Measurements from ENCODE around the gene ENDOU. TPM values are rescaled to one million over a fixed set of nuclear protein-coding genes. Genes with fewer than 3 reads are reported as not detected.

The ENDOU gene, protein sequence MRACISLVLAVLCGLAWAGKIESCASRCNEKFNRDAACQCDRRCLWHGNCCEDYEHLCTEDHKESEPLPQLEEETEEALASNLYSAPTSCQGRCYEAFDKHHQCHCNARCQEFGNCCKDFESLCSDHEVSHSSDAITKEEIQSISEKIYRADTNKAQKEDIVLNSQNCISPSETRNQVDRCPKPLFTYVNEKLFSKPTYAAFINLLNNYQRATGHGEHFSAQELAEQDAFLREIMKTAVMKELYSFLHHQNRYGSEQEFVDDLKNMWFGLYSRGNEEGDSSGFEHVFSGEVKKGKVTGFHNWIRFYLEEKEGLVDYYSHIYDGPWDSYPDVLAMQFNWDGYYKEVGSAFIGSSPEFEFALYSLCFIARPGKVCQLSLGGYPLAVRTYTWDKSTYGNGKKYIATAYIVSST
- 100 to 1,000 TPM; 101 to 139 TPM for polyA plus RNA-seq

DNA sequence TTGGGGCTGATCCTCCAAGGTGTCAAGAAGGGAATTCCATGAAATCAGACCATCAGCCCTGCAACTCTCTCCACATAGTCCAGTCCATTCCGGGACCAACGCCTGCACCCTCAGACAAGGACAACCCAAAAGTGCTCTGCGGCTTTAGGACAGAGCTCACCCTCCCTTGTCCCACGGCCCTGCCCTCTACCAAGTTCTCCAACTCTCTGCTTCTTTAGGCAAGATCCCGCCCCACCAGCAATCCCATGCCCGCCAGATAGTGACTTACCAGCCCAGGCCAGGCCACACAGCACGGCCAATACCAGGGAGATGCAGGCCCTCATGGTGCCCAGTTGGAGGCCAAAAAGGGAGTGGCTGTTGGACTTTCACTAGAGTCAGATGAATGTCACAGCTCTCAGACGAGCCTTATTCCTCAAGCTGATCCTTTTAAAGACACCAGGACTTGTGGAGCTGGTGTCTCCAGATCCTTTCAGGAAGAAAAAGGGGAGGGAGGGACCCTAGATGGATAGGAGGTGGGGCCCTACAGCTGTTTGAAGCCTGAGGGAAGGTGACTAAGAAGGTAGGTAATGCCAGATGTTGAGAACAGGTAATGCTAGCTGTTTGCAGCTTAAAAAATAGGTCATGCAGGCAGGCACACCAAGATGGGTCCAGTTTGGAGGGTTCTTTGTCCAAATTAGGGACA, at the start of gene ENDOU:
Gene ENDOU (minus strand): TSS at position 400 of the 682 bp plus-strand sequence. CDS start 77 bp downstream, at position 323.
- peak within 1 kb of the TSS; percentile 43 to 53 for H3K4me3 ChIP-seq (ENCODE audit: low read depth in 1 of 2, low read length in 2 of 2)
- no peaks in the 10 kb centered on the region for H3K9me3 ChIP-seq (ENCODE audit: control insufficient read depth in 2 of 2, insufficient read depth in 1 of 2, low read depth in 1 of 2, low read length in 1 of 2)
- peaks cover 3 to 17% of the 10 kb centered on the region in 2 donors for H3K4me1 ChIP-seq (ENCODE audit: control insufficient read depth in 2 of 2, insufficient read depth in 2 of 2, low read length in 1 of 2)
- no peaks in the 10 kb centered on the region for H3K36me3 ChIP-seq (ENCODE audit: control insufficient read depth in 2 of 2, insufficient read depth in 2 of 2, low read length in 1 of 2)
- H3K27me3 ChIP-seq (ENCODE audit: control insufficient read depth in 1 of 2, insufficient read depth in 2 of 2, low read length in 2 of 2): no peaks in the 10 kb centered on the region
- H3K27ac ChIP-seq (ENCODE audit: low read depth in 2 of 2, low read length in 1 of 2): peak within 1 kb of the TSS; percentile 73 to 94
- WGBS, 2 donors: 85 to 86% methylated on average over 8 of the region's 8 CpGs

GRCh38 chr12:47774663-47775062, 49.4 kb upstream of the ENDOU start:
- H3K27me3 ChIP-seq (ENCODE audit: control insufficient read depth in 1 of 2, insufficient read depth in 2 of 2, low read length in 2 of 2): no peaks in the 10 kb centered on the region
- no peaks in the 10 kb centered on the region for H3K36me3 ChIP-seq (ENCODE audit: control insufficient read depth in 2 of 2, insufficient read depth in 2 of 2, low read length in 1 of 2)
- no peaks in the 10 kb centered on the region for H3K9me3 ChIP-seq (ENCODE audit: control insufficient read depth in 2 of 2, insufficient read depth in 1 of 2, low read depth in 1 of 2, low read length in 1 of 2)
- H3K4me3 ChIP-seq (ENCODE audit: low read depth in 1 of 2, low read length in 2 of 2): no peak overlapping the region
- peaks cover 10 to 23% of the 10 kb centered on the region in 2 donors for H3K4me1 ChIP-seq (ENCODE audit: control insufficient read depth in 2 of 2, insufficient read depth in 2 of 2, low read length in 1 of 2)
- peak overlapping the region in 1 of 2 donors; percentile 65 for H3K27ac ChIP-seq (ENCODE audit: low read depth in 2 of 2, low read length in 1 of 2)
- WGBS, 2 donors: 94 to 96% methylated on average over 7 of the region's 7 CpGs

DNA sequence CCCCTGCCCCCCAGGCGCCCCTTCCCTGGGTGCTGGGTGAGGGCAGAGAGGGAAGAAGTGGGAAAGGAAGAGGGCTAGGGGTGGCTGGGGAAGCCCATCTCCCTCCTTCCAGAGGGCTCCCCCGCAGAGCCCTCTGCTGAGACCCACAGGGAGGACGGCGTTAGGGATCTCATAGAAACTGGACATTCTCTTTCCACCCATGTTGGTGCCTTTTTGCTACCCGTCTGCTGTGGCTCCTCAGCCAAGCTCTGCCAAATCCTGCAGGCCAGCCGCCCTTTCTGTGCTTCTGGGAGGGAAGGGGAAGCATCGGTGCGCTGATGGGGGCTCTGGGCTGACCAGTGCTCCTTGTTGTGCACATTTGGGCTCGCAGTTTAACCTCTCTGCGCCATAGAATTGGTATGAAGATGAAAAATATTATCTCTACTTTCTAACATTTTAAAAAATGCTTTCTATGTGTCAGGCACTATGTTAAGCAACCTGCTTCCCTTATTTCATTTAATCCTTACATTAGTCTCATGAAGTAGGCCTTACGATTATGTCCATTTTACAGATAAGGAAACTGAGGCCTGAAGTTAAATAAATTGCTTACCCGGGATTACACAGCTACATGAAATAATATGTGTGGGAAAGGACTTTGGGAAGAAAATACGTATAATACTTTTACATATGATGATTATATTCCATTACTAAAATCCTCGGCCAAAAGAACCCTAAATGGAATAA, 48.7 kb upstream of the ENDOU start:
- no peaks in the 10 kb centered on the region for H3K27me3 ChIP-seq (ENCODE audit: control insufficient read depth in 1 of 2, insufficient read depth in 2 of 2, low read length in 2 of 2)
- no peaks in the 10 kb centered on the region for H3K36me3 ChIP-seq (ENCODE audit: control insufficient read depth in 2 of 2, insufficient read depth in 2 of 2, low read length in 1 of 2)
- 51 to 53% methylated on average over 14 of the region's 14 CpGs for WGBS, 2 donors
- H3K27ac ChIP-seq (ENCODE audit: low read depth in 2 of 2, low read length in 1 of 2): peak overlapping the region in 1 of 2 donors; percentile 66
- H3K4me1 ChIP-seq (ENCODE audit: control insufficient read depth in 2 of 2, insufficient read depth in 2 of 2, low read length in 1 of 2): peaks cover 10 to 23% of the 10 kb centered on the region in 2 donors
- H3K9me3 ChIP-seq (ENCODE audit: control insufficient read depth in 2 of 2, insufficient read depth in 1 of 2, low read depth in 1 of 2, low read length in 1 of 2): no peaks in the 10 kb centered on the region
- H3K4me3 ChIP-seq (ENCODE audit: low read depth in 1 of 2, low read length in 2 of 2): peak overlapping the region; percentile 70 to 82

- Histone ChIP-seq H3K27me3 (ENCODE audit: control insufficient read depth in 1 of 2, insufficient read depth in 2 of 2, low read length in 2 of 2) (no peaks in the 10 kb centered on the region), H3K36me3 (ENCODE audit: control insufficient read depth in 2 of 2, insufficient read depth in 2 of 2, low read length in 1 of 2) (no peaks in the 10 kb centered on the region), H3K4me3 (ENCODE audit: low read depth in 1 of 2, low read length in 2 of 2) (peak within 1 kb of the TSS; percentile 70 to 82), H3K9me3 (ENCODE audit: control insufficient read depth in 2 of 2, insufficient read depth in 1 of 2, low read depth in 1 of 2, low read length in 1 of 2) (no peaks in the 10 kb centered on the region), H3K4me1 (ENCODE audit: control insufficient read depth in 2 of 2, insufficient read depth in 2 of 2, low read length in 1 of 2) (peaks cover 9 to 23% of the 10 kb centered on the region in 2 donors), H3K27ac (ENCODE audit: low read depth in 2 of 2, low read length in 1 of 2) (peak within 1 kb of the TSS; percentile 82 to 84)
- 0 to 1% methylated on average over 90 to 106 of the region's 106 CpGs for WGBS, 2 donors
Observed at GRCh38 chr12:47773062-47773857, 48.0 kb upstream of the ENDOU start, which contains the start of gene SLC48A1. SLC48A1 (plus strand) TSS chr12:47773238; CDS start chr12:47773305, 67 bp downstream.

DNA sequence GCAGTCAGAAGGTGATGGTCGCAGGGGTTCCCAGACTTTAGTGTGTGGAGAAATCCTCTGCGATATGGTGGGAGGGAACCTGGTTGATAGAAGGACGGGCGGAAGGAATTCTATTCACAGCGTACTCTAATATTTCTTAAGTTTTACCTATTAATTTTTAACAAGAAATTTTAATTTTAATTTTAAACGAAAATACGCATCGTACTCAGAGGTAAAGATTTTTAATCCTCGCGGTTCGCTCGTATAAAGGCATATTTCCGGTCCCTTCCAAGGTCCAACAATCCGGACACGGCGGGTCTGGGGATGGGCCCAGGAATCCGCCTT, 47.4 kb upstream of the ENDOU start:
- H3K4me1 ChIP-seq (ENCODE audit: control insufficient read depth in 2 of 2, insufficient read depth in 2 of 2, low read length in 1 of 2): peaks cover 9 to 23% of the 10 kb centered on the region in 2 donors
- H3K27ac ChIP-seq (ENCODE audit: low read depth in 2 of 2, low read length in 1 of 2): peak overlapping the region in 1 of 2 donors; percentile 82
- no peaks in the 10 kb centered on the region for H3K27me3 ChIP-seq (ENCODE audit: control insufficient read depth in 1 of 2, insufficient read depth in 2 of 2, low read length in 2 of 2)
- H3K36me3 ChIP-seq (ENCODE audit: control insufficient read depth in 2 of 2, insufficient read depth in 2 of 2, low read length in 1 of 2): no peaks in the 10 kb centered on the region
- no peaks in the 10 kb centered on the region for H3K9me3 ChIP-seq (ENCODE audit: control insufficient read depth in 2 of 2, insufficient read depth in 1 of 2, low read depth in 1 of 2, low read length in 1 of 2)
- WGBS, 2 donors: 11 to 13% methylated on average over 17 of the region's 17 CpGs
- peak overlapping the region in 1 of 2 donors; percentile 70 for H3K4me3 ChIP-seq (ENCODE audit: low read depth in 1 of 2, low read length in 2 of 2)

DNA sequence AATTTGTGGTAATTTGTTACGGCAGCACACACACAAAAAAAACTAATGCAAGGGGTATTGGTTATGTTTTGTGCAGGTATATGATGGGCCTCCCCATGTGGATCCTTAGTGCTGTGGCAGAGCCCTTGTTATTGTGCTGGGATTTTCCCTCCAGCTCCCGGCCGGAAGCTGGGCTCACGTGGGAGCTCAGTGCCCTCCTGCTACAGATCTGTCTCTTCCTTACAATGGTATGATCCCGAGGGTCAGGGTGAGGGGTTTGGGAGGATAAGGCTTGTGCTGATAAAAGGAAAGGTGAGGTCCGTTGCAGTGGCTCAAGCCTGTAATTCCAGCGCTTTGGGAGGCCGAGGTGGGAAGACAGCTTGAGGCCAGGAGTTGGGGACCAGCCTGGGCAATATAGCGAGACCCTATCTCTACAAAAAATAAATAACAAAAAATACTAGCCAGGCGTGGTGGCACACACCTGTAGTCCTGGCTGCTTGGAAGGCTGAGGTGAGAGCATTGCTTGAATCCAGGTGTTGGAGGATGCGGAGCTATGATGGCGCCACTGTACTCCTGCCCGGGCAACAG, 46.9 kb upstream of the ENDOU start:
- no peak overlapping the region for H3K27ac ChIP-seq (ENCODE audit: low read depth in 2 of 2, low read length in 1 of 2)
- no peak overlapping the region for H3K4me3 ChIP-seq (ENCODE audit: low read depth in 1 of 2, low read length in 2 of 2)
- peaks cover 8 to 21% of the 10 kb centered on the region in 2 donors for H3K4me1 ChIP-seq (ENCODE audit: control insufficient read depth in 2 of 2, insufficient read depth in 2 of 2, low read length in 1 of 2)
- H3K9me3 ChIP-seq (ENCODE audit: control insufficient read depth in 2 of 2, insufficient read depth in 1 of 2, low read depth in 1 of 2, low read length in 1 of 2): no peaks in the 10 kb centered on the region
- 76 to 81% methylated on average over 13 of the region's 13 CpGs for WGBS, 2 donors
- H3K36me3 ChIP-seq (ENCODE audit: control insufficient read depth in 2 of 2, insufficient read depth in 2 of 2, low read length in 1 of 2): no peaks in the 10 kb centered on the region
- H3K27me3 ChIP-seq (ENCODE audit: control insufficient read depth in 1 of 2, insufficient read depth in 2 of 2, low read length in 2 of 2): no peaks in the 10 kb centered on the region

- Histone ChIP-seq H3K27me3 (ENCODE audit: control insufficient read depth in 1 of 2, insufficient read depth in 2 of 2, low read length in 2 of 2) (no peaks in the 10 kb centered on the region), H3K27ac (ENCODE audit: low read depth in 2 of 2, low read length in 1 of 2) (no peak overlapping the region), H3K36me3 (ENCODE audit: control insufficient read depth in 2 of 2, insufficient read depth in 2 of 2, low read length in 1 of 2) (no peaks in the 10 kb centered on the region), H3K4me3 (ENCODE audit: low read depth in 1 of 2, low read length in 2 of 2) (no peak overlapping the region), H3K9me3 (ENCODE audit: control insufficient read depth in 2 of 2, insufficient read depth in 1 of 2, low read depth in 1 of 2, low read length in 1 of 2) (no peaks in the 10 kb centered on the region), H3K4me1 (ENCODE audit: control insufficient read depth in 2 of 2, insufficient read depth in 2 of 2, low read length in 1 of 2) (peaks cover 6 to 16% of the 10 kb centered on the region in 2 donors)
- WGBS, 2 donors: 90 to 91% methylated on average over 6 of the region's 6 CpGs
Observed at GRCh38 chr12:47771304-47771703, 46.0 kb upstream of the ENDOU start.

GRCh38 chr12:47770086-47770726, 44.9 kb upstream of the ENDOU start:
- WGBS, 2 donors: 83 to 84% methylated on average over 3 of the region's 3 CpGs
- Histone ChIP-seq H3K4me3 (ENCODE audit: low read depth in 1 of 2, low read length in 2 of 2) (no peak overlapping the region), H3K36me3 (ENCODE audit: control insufficient read depth in 2 of 2, insufficient read depth in 2 of 2, low read length in 1 of 2) (no peaks in the 10 kb centered on the region), H3K27ac (ENCODE audit: low read depth in 2 of 2, low read length in 1 of 2) (peak overlapping the region in 1 of 2 donors; percentile 61), H3K9me3 (ENCODE audit: control insufficient read depth in 2 of 2, insufficient read depth in 1 of 2, low read depth in 1 of 2, low read length in 1 of 2) (no peaks in the 10 kb centered on the region), H3K27me3 (ENCODE audit: control insufficient read depth in 1 of 2, insufficient read depth in 2 of 2, low read length in 2 of 2) (no peaks in the 10 kb centered on the region), H3K4me1 (ENCODE audit: control insufficient read depth in 2 of 2, insufficient read depth in 2 of 2, low read length in 1 of 2) (peaks cover 2 to 8% of the 10 kb centered on the region in 2 donors)

Data from esophagus (tissue), 2 donors.